Skin of body (tissue), 2 donors: ENCODE measurements around the gene WHRN. TPM values are rescaled to one million over a fixed set of nuclear protein-coding genes. Genes with fewer than 3 reads are reported as not detected.

Source experiments
- DNase-seq: peaks from one replicate; lab custom pipeline; 2025; lab: John Stamatoyannopoulos, UW
- total RNA-seq: library from RNA; depleted of rRNA; stranded (reverse); fragments of >200 nt; gene quantifications from one replicate; pipeline ENCODE4 v1.2.3, GENCODE V29; 2014

WHRN gene
- total RNA-seq = 2.0 TPM

DNA sequence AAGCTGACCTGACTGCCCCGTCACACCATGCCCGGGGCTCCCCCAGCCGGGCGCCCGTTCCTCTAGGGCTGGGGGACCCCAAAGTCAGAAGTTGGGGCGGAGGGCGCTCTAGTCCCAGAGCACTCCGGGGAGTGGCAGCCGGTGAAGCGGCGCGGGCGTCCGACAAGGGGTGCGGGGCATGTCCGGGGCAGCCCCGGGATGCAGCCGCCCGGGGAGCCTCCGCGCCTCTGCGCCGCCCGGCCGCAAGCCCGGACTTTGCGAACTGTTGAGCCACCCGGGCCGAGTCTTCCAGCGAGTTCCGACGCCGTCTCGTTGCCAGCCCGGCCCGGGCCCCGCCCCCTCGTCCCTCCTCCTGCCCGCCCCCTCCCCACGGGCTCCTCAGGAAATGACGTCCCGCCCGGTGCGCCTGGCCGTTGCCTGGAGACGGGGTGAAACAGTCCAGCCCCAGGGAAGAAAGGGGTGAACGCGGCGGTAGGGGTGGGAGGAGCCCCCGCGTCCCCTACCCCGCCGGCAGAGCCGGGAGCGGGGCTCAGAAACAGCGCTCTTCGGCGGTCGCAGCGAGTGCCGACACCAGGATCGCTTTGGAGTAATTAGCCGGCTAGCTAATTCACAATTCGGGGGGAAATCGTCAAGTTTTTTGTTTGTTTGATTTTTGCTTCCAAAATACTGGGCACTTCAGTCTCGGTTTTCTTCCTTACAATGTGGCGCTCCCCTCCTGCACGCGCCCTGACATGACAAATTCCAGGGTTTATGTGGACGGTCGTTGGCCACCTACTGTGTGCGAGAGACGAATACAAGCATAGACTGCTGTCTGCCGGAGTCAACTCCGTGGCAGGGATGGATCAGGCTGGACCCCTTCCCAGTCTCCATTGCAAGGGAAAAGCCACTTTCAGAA is at the start of gene WHRN:
WHRN (minus strand) TSS at position 287 of the 895 bp plus-strand sequence. CDS start 672 bp downstream, outside the sequence.
- DNase-seq = peak; percentile 90

DNA sequence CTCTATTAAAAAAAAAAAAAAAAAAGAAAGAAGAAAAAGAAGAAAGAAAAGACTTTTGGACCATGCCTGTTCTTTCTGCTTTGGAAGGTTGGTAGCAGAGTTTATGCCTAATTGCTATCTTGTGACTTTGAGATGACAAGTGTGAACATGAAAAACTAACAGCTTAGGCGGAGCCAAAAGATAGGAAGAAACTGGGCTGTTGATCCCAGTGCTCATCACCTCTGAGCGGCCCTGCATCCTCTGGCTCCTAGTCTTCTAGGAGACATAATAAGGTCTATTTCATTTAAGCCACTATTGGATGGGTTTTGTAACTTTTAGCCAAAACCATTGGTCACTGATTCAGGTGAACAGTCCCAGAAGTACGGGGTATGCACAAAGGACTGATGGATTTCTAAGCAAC is 47.9 kb upstream of the WHRN start:
- no peak for DNase-seq

DNA sequence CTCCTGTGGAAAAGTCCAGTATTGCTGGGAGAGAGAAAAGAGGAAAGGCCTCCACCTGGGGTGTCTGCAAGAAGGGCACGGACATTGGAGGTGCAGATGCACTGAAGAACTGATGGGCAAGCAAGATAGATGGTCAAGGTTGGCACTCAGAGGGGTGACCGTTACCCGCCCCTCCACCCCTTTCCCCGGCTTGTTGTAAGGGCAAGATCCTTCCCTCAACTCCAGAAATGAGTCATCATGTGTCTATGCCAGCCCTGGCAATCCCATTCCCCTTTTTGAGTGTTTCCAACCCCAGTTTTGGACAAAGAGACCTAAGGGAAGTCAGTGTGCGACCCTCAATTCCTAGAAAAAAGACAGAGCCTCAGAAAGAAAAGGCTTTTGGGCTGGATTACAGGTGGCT is 47.4 kb upstream of the WHRN start:
- DNase-seq = no peak

DNA sequence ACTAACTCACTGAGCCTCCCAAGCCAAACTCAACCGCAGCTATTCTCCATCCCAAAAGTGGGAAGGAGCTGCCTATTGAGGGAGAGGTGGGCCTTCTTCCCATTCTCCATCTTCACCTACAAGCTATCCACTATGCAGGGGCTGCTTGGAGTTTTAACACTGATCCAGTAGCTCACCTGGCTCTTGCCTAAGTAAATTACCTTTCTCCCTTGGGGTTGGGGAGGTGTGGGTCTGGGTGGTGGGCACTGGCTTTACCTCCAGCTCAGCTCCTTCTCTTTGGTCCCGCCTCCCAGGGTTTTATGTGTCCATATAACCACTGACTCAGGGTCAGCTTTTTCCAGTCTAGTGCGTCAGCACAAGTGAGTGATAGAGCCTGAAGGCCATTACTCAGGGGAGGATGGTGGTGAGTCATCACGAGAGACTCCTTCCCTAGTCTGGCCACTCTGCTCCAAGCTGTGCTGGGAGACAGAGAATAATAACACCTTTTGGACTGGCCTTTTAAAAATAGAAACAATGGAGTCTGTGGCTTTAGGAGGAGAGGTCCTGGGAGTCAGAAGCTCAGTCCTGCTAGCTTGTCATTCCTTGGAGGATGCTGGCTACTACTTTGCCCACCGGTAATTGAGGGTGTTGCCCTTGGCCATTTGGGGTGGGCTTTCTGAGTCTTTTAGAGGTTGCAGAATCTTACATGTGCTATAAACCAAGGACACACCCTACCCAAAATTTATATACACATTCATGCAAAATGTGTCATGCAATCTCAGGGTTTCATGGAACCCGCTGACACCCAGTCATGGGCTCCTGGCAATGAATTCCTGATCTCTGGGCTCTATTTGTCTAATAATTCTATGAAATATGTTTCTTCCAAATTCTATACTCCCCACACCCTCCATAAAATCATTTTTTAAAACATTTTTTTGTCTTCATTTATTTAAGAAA is 46.7 kb upstream of the WHRN start:
- no peak for DNase-seq

DNA sequence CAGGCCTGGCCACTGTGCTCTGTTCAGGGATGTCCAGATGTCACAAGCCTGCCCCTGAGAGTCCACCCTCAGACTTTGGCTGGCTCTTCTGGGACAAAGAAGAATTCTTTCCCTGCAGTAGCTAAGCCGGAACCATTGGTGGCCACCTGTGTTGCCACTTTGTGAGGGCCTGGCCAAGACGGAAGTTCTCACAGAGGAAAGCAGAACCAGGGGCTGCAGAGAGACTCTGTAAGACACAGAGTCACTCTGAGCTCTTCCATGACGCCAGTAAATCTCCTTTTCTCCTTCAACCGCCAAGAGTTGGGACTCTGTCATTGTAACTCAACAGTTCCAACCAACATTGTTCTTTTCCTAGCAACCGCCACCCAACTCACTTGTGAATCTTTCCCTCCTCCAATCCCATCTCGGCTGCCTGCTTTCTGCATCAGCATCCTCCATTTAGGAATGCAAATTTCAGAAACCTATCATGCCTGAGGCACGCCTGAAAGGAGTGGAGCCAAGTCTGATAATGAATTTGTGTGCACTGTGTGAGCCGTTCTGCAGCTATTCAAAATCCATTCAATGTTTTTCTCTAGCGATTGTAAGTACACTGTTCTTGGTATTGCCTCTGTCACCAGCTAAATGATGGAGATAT is 44.5 kb upstream of the WHRN start:
- no peak for DNase-seq

DNA sequence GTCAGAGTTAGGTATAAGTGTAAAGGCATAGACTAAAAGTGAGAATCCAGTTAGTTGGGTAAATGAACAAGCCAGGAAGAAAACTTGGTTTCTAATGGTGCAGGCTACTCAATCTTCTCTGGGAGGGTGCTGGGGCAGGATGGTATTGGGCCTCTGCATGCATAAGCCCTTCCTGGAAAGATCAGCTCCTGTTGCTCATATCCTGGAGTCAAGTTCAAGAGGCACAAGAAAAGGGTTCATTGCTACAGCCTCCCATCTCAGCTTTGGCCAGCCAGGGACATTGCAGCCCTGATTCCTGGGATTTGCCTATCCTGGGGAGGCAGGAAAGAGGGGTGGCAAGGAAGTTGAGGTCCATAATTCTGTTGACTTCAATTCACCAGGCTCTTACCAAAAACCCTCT is 41.6 kb upstream of the WHRN start:
- no peak for DNase-seq

DNA sequence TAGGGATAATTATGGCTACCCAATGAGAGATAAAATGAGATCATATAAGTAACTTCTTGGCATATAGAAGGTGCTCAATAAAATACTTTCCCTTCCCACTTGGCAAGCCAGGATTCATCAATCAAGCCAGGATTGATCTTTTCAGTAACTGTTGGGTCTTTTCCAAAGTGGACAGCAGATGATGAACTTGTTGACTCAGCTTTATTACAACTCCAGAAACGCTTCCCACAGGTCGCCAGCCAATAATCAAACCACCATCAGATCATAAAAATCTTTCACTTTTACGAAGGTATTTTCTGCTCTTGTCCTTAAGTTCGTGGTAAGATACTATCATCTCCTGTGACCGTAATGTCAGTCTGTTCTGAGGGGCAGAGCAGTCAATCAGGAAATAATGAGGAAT is 39.8 kb upstream of the WHRN start:
- no peak for DNase-seq

DNA sequence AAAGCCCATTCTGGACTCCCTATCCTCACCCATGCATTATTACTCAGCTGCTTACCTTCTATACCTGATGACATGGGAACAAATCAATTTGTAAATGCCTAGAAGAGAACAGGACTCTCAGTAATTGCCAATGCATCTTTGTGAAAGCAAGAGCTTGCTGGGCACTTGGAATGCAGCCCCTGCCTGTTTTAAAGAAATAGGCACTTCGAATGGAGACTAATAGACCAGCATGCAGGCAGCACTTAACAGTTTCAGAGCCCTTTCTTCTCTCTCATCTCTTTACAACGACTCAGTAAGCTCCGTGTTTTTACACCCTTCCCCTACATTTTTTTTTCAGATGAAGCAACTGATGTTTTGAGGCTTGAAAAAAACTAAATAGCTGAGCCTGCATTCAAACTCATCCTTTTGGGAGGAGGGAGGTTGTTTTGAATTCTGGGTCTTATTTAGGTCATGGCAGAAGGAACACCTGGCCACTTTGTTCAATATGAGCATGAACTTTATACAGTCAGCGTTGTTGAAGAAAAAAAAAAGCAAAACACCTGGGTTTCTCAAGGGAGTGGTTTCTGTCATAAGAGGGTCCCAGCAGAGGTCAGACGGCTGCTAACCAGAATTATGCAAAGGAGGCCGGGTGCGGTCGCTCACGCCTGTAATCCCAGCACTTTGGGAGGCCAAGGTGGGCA is 34.6 kb upstream of the WHRN start:
- DNase-seq = no peak

DNA sequence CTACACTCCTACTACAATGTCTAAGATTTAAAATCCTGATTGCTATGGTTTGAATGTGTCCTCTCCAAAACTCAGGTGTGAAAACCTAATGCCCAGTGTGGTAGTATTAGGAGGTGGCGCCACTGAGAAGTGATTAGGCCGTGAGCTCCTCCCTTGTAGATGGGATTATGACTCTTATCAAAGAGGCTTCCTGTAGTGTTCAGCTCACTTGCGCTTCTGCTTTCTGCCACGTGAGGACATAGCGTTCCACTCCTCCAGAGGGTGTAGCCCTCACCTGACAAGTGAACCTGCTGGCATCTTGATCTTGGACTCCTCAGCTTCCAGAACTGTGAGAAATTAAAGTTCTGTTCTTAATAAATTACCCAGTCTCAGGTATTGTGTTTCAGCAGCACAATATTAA is 33.0 kb upstream of the WHRN start:
- no peak for DNase-seq

DNA sequence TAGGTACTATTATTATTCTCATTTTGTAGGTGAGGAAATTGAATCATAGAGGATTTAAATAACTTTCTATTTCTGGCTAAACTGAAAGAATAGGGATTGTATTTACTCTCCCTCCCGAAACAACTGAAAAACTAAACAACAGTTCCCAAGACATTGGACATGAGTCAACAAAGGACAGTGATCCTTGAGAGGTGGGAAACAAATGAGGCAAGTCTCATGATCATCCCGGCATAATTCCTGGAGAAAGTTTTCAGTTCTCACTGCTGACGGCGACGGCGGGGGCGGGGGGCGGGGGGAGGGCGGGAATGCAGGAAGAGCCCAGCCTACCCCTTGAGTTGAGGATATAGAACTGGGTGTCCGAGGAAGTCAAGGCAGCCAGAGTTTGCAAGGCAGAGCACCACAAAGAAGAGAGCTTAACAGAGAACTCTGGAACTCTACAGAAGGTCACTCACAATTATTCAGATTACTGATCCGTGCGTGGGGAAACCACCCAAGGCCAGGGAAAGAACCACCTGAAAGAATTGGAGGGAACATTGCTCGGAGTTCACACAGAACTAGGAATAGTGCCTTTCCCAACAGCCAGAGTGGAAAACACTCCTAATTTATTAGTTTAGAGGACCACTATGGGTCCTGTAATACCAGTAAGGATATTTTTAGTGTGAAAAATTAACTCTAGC is 27.4 kb upstream of the WHRN start:
- DNase-seq = no peak

DNA sequence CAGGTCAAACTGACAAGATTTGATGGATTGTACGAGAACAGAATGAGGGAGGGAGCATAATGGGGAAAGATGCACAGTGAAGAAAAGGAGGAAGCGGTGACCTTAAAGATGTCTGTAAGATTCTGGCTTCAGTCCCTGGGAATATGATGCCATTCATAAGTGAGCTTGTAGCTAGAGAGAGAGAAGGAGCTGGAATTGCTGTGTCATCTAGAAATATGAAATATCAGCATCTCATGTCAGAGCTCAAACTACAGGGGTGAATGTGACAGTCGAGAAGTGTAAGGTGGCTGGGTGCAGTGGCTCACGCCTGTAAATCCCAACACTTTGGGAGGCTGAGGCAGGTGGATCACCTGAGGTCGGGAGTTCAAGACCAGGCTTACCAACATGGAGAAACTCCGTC is 24.0 kb upstream of the WHRN start:
- no peak for DNase-seq

DNA sequence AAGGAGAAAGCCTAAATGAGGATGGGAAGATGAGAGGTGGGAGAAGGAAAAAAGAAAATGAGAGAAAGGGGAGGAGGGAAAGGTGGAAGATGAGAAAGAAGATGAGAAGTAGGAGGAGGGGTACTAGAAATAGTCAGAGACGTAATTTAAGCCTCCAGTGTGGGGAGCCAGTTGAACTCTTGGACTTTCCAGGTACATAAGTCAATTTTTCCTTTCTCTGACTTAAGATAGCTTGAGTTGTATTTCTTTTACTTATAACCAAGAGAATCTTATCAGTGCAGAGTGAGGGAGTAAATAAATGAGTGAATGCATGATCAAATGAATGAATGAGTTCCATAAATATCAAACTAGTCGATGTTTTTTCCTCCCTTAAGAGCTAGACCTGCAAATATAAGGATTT is 21.5 kb upstream of the WHRN start:
- DNase-seq = no peak

DNA sequence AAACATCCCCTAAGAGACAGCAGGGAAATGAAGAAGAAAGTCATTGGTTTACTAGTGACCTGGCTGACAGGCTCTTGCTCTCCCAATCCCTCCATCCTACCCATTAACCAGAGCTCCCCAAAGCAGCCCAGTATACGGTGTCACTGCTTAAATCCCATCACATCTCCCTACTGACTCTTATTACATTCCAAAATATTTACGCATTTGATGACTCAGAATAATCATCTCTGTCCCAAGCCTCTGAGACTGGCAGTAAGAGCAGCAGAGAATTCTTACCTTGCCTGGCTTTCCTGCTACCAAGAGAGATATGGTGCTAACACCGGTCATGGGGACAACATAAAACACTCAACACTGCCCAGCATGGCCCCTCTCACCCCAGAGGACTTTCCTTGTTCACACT is 20.2 kb upstream of the WHRN start:
- no peak for DNase-seq

DNA sequence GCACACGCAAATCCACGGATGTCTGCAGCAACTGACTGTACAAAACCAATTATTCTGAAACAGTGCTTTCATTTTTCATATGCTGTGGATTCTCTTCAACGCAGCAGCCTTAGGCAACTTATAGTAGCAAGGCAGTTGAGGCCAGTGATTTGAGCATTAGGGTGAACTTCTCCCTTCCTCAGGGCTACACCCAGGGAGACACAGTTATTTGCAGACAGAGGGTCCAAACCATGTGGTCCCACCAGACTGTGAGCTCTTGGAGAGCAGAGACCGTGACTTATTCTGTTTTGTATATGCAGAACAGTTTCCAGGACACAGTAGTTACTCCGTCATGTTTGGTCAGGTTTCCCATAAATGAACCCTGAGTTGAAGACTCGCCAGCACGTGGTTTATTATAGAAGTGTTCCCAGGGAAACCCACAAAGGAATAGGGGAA is 19.0 kb upstream of the WHRN start:
- no peak for DNase-seq

DNA sequence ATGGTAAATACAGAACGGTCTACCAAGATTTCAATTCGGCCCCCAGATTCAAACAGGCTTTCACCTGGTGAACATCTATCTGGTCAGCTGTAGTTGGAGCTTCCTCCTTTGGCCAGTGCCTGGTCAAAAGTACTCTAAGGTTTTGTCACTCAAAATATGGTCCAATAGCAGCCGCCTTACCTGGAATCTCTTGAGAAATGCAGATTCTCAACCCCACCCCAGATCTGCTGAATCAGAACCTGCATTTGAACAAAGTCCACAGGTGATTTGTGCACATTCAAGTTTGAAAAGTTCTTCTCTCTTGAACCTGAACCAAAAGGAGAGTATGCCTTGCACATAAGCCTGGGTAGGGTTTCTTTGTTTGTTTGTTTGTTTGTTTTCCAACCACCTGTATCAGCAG is 17.6 kb upstream of the WHRN start:
- no peak for DNase-seq

DNA sequence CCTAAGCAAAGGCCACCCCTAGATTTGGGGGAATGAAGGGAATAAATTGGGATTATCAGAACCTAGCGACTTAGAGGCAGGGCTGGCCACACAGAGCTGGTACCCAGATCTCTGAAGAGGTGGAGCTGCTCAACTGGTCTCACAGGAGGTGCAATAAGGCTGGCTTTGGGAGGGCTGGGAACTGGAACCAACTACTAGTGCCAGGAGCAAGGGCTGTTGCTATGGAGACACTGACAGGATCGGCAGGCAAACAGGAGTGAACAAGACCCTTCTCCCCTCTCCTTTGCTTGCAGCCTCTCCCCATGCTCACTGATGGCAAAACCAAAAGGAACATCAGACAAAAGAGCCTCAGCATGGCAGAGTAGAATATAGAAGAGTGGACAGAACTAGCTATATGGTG is 17.0 kb upstream of the WHRN start:
- no peak for DNase-seq

DNA sequence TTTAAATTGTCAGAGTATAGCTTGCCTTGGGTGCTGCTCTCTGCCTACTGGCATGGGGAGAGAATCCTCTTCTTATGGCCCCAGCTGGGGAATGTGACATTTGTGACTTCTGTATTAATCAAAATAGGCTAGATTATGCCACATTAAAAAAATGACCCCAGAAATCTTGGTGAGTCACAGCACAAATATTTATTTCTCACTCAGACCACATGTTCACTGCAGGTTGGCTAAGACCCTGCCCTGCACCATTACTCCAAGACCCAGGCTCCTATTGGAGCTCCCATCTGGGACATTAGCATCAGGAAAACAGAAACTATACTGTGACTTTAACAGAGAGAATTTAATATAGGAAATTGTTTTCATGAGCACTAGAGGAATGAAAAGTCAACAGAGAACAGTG is 16.6 kb upstream of the WHRN start:
- DNase-seq = no peak

DNA sequence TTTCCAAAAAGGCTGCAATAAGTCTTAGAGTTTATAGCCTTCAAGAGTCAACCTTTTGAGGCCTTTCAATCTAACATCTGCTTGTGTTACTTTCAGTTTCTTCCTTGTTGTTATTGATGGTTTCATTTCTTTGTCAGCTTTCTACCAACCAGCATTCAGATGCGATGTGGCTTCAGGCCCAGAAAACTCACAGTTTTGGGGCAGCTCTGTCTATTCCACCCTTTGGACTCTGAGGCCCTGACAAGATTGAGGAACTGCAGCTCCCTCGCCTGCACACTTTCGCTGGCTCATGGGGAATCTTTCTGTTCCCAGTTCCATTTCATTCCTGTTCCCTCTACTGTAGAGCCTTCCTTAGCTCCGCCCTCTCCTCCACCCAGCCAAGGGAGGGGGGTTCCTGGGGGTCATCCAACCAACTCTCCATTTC is 13.3 kb upstream of the WHRN start:
- no peak for DNase-seq

DNA sequence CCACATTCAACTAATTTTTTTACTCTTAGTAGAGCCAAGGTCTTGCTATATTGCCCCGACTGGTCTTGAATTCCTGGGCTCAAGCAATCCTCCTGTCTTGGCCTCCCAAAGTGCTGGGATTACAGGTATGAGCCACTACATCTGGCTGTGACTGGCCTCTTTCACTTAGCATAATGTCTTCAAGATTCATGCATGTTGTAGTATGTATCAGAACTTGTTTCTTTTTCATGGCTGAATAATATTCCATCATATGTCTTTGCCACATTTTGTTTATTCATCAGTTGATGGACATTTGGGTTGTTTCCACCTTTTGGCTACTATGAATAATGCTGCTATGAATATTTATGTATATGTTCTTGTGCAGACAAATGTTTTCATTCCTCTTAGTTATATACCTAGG is 12.8 kb upstream of the WHRN start:
- DNase-seq = no peak

DNA sequence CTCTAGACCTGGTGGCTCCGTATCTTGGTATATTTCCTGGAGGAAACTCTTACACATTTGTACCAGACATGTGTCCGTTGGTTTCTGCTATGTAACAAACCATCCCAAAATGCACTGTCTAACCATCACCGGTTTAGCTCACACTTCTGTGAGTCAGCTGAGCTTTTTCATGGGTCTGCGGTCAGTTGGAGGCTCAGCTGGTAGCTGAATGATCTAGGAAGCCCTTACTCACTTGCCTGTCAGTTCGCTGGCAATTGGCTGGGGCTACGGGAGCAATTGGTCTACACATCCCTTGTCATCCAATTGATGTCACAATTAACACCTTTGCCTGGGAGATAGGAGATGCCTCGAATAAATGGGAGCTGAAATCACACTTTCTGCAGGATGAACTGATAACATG is 11.6 kb upstream of the WHRN start:
- no peak for DNase-seq

DNA sequence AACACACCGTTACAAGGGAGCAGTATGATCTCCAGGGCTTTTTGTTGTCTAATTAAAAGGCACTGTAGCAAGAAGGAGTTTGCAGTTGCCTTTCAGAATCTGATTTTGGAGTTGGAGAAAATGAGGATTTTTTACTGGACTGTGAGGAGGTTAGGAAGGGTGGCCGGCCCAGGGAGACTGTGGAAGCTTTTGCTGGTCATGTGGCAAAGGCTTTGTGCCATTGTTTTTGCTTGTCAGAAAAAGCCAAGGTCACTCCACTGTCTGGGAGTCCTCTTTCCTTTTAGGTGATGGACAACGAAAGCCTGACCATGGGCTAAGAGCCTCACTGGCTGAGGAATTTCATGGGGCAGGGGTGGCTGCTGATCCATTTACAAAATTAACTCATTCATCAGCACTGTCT is 10.3 kb upstream of the WHRN start:
- DNase-seq = no peak
